HepG2 (cell line): Measurements from ENCODE around the gene FNDC3B. TPM values are rescaled to one million over a fixed set of nuclear protein-coding genes. Genes with fewer than 3 reads are reported as not detected.

ENCODE experiments used
- CBX1 ChIP-seq: IDR thresholded peaks from one replicate; pipeline ENCODE4 v1.6.1; 2016; ENCODE audit warnings: antibody characterized with exemption, low read depth
- CEBPG ChIP-seq: IDR thresholded peaks from 2 replicates; pipeline ENCODE4 v1.6.1; 2016
- HMGXB4 ChIP-seq, 2 experiments: sonication (generic) in 1 of 2; formaldehyde crosslinking in 1 of 2; IDR thresholded peaks; 2 replicates each; pipeline versions ENCODE4 v1.4.0 to v1.6.1; 2018 to 2020; ENCODE audit warnings: missing genetic modification reagents in 2 of 2, borderline replicate concordance in 1 of 2, low read depth in 1 of 2, mild to moderate bottlenecking in 1 of 2, missing biosample characterization in 1 of 2
- KLF12 ChIP-seq: sonication (generic); formaldehyde crosslinking; IDR thresholded peaks from 2 replicates; pipeline ENCODE4 v1.4.0; 2020; ENCODE audit warnings: missing genetic modification reagents, borderline replicate concordance
- MYC ChIP-seq: sonication (generic); formaldehyde crosslinking; IDR thresholded peaks from 2 replicates; pipeline ENCODE4 v1.9.0; 2021; ENCODE audit warnings: missing genetic modification reagents, borderline replicate concordance
- SAP130 ChIP-seq: IDR thresholded peaks from 2 replicates; pipeline ENCODE4 v1.6.1; 2016; ENCODE audit warnings: low read depth
- SRSF1 ChIP-seq: fragments of 200-400 bp; formaldehyde crosslinking; optimal IDR thresholded peaks from 2 replicates; pipeline ENCODE3; 2017; ENCODE audit warnings: mild to moderate bottlenecking, low read depth, low read length, moderate library complexity
- TCF7L2 ChIP-seq: IDR thresholded peaks from 2 replicates; pipeline ENCODE4 v1.6.1; 2011; ENCODE audit warnings: mild to moderate bottlenecking, low read depth, low read length, moderate library complexity
- TGIF2 ChIP-seq: IDR thresholded peaks from 2 replicates; pipeline ENCODE4 v1.6.1; 2016; ENCODE audit warnings: control low read depth, missing compliant biosample characterization
- ZBTB2 ChIP-seq: sonication (generic); formaldehyde crosslinking; IDR thresholded peaks from 2 replicates; pipeline ENCODE4 v1.8.0; 2022; ENCODE audit warnings: low read depth, missing genetic modification reagents
- ZGPAT ChIP-seq: IDR thresholded peaks from 2 replicates; pipeline ENCODE4 v1.6.1; 2016; ENCODE audit warnings: mild to moderate bottlenecking
- ZNF276 ChIP-seq: sonication (generic); formaldehyde crosslinking; IDR thresholded peaks from 2 replicates; pipeline ENCODE4 v1.4.0; 2020; ENCODE audit warnings: mild to moderate bottlenecking, low read depth, missing genetic modification reagents
- ZNF740 ChIP-seq: sonication (generic); formaldehyde crosslinking; IDR thresholded peaks from 2 replicates; pipeline ENCODE4 v1.4.0; 2020; ENCODE audit warnings: missing genetic modification reagents
- ZNF749 ChIP-seq: sonication (generic); formaldehyde crosslinking; IDR thresholded peaks from 2 replicates; pipeline ENCODE4 v1.8.0; 2022; ENCODE audit warnings: mild to moderate bottlenecking, missing genetic modification reagents, moderate library complexity, borderline replicate concordance
- polyA plus RNA-seq, 8 experiments: library from polyadenylated mRNA; depleted of rRNA in 3 of 8; stranded (reverse) in 7 of 8; unstranded in 1 of 8; fragments of >200 nt; fragmentation: Illumina TruSeq in 4 of 8; extraction: Trizol in 4 of 8; gene quantifications; 2 replicates each; pipeline versions ENCODE4 v1.2.1 to v1.2.3, GENCODE V29; 2011 to 2016; ENCODE audit warnings: low read depth in 4 of 8, missing spikeins in 1 of 8, mixed read lengths in 1 of 8; ENCODE audit not compliant: insufficient read depth in 1 of 8
- total RNA-seq, 5 experiments: library from RNA; depleted of rRNA; stranded (reverse); fragments of >200 nt; fragmentation: Illumina TruSeq; extraction: Trizol; gene quantifications; 2 replicates each; pipeline ENCODE4 v1.2.3, GENCODE V29; 2016; ENCODE audit warnings: low read depth in 1 of 5

The FNDC3B gene
- total and polyA plus RNA-seq, 2 of the 13 experiments (the other 11 are each of a cell fraction or from before 2014, with no cell fraction given), result 74.8 to 103 TPM

GRCh38 chr3:172040078-172040980 is 951 bp downstream of the FNDC3B start (continued):
- 0 out of 4 replicates have a peak, but pooled peaks of 1 of the 2 experiments have one; percentile 3 for TF ChIP-seq HMGXB4 (CRISPR knock-in tag; IDR thresholded peaks at IDR 0.05; ENCODE audit: borderline replicate concordance in 1 of 2, low read depth in 1 of 2)
- peak; percentile 52; the same call in 1 of the 2 replicates for TF ChIP-seq SAP130 (CRISPR knock-in tag)
- peak; percentile 7; the same call in 1 of the 2 replicates for TF ChIP-seq MYC (CRISPR knock-in tag)
- no peak for TF ChIP-seq CEBPG (CRISPR knock-in tag)
- 0 out of 2 replicates have a peak, but pooled peaks have one; percentile 21 for TF ChIP-seq ZNF740 (CRISPR knock-in tag)
- no peak for TF ChIP-seq ZNF276 (CRISPR knock-in tag)
- 0 out of 2 replicates have a peak, but pooled peaks have one; percentile 10 for TF ChIP-seq ZGPAT (CRISPR knock-in tag)
- TF ChIP-seq ZNF749 (CRISPR knock-in tag), result peak; percentile 22; the same call in 1 of the 2 replicates
- TF ChIP-seq TGIF2 (CRISPR knock-in tag), result 0 out of 2 replicates have a peak, but pooled peaks have one; percentile 43
- TF ChIP-seq SRSF1, result peak; percentile 97
- no peak for TF ChIP-seq TCF7L2
- TF ChIP-seq ZBTB2 (CRISPR knock-in tag), result peak; percentile 95
- TF ChIP-seq CBX1, result no peak
- no peak for TF ChIP-seq KLF12 (CRISPR knock-in tag)
